Epithelial cell of proximal tubule (primary cell): ENCODE results near the gene FBXO7. TPM values are rescaled to one million over a fixed set of nuclear protein-coding genes. Genes with fewer than 3 reads are reported as not detected.
"Not testable (repeated sequence)": the region's sequence is repeated elsewhere in the genome, so short reads cannot be mapped to it uniquely, and the experiment has no call there.

ENCODE experiments used
- DNase-seq: peaks from one replicate; pipeline ENCODE4 v3.0.0-alpha.2; 2011; ENCODE audit warnings: low read depth
- H3K4me3 ChIP-seq: 2 replicates; pipeline ENCODE4 v1.5.1; 2011; ENCODE audit warnings: low read depth, mild to moderate bottlenecking, low read length
- total RNA-seq: library from RNA; depleted of rRNA; stranded (reverse); fragments of >200 nt; gene quantifications from 2 replicates; pipeline ENCODE4 v1.2.3, GENCODE V29; 2015
- TF ChIP-seq, protein P1 (sequence below): conservative IDR thresholded peaks from 2 replicates; pipeline ENCODE4 v1.5.1; 2012; ENCODE audit warnings: low read depth, mild to moderate bottlenecking, low read length

FBXO7 gene
- total RNA-seq, 1 donor from 2014 or later, result 89.7 TPM

DNA sequence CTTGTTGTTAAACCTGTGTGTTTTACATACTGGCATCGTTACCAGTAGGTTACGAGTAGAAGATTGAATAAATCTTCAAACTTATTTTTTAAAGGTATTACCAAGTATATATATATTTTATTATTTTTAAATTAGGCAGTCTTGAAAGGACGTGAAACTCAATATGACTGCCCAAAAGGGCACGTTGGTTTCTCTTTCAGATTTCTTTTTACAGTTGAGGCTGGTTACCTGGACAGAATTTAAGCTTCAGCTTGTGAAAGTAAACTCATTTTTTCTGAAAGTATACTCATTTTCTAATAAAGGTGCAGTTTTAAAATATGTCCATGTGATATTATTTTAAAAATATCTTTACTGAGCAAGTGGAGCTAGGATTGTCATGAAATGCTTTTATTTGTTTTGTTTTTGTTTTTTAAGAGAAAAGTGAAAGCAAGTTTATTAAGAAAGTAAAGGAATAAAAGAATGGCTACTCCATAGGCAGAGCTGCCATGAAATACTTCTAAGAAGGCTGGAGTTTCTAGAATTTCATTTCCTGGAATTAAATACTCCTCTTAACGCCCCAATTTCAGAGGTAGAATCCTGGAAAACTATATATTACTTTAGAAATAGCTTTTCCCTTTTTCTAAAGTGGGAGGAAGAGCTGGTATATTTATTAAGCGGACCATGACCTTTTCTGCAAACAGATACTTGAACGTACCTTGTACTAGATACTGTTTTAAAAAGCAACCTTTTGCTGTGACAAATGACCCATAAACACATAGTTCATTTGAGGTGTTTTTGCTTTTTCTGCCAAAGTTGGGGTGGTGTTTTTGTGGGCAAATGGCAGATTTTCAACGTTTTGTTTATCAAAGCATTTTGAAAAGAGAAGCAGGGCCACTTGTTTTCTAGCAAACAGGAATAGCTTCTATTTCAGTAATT lies 1.9 kb downstream of the FBXO7 start:
- no peak for DNase-seq
- TF ChIP-seq, protein P1, sequence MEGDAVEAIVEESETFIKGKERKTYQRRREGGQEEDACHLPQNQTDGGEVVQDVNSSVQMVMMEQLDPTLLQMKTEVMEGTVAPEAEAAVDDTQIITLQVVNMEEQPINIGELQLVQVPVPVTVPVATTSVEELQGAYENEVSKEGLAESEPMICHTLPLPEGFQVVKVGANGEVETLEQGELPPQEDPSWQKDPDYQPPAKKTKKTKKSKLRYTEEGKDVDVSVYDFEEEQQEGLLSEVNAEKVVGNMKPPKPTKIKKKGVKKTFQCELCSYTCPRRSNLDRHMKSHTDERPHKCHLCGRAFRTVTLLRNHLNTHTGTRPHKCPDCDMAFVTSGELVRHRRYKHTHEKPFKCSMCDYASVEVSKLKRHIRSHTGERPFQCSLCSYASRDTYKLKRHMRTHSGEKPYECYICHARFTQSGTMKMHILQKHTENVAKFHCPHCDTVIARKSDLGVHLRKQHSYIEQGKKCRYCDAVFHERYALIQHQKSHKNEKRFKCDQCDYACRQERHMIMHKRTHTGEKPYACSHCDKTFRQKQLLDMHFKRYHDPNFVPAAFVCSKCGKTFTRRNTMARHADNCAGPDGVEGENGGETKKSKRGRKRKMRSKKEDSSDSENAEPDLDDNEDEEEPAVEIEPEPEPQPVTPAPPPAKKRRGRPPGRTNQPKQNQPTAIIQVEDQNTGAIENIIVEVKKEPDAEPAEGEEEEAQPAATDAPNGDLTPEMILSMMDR, result no peak
- H3K4me3 ChIP-seq, result peak overlapping the region; percentile 84

DNA sequence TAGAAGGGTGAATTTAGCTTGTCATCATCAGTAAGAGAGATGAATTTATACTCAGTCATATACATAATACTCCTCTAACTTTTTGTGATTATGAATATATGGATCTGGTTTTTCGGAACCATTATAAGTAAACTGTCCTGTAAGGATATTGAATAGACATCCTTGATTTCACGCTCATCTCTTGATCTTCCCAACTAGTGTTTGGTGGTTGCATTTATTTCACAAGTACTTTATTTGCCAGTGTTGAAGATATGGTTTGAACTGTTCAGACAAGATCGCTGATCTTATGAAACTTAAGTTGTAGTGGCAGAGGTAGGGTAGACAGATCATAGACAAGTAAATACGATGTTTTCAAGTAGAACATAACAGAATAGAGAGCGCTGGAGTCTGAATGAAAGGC lies 3.0 kb downstream of the FBXO7 start:
- TF ChIP-seq, protein P1, result no peak
- peak overlapping the region; percentile 84 for H3K4me3 ChIP-seq
- no peak for DNase-seq

DNA sequence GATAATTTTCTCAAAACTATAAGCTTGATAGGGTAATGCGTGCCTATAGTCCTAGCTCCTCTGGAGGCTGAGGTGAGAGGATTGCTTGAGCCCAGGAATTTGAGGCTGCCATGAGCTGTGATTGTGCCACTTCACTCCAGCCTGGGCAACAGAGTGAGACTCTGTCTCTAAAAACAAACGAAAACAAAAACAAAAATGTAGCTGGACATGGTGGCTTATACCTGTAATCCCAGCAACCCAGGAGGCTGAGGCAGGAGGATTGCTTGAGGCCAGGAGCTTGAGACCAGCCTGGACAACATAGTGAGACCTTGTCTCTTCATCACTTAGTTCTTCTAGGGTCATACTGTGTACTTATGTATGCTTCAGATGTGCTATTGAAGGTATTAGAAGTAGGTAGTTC lies 3.9 kb downstream of the FBXO7 start:
- H3K4me3 ChIP-seq, DNase-seq: not testable (repeated sequence)

DNA sequence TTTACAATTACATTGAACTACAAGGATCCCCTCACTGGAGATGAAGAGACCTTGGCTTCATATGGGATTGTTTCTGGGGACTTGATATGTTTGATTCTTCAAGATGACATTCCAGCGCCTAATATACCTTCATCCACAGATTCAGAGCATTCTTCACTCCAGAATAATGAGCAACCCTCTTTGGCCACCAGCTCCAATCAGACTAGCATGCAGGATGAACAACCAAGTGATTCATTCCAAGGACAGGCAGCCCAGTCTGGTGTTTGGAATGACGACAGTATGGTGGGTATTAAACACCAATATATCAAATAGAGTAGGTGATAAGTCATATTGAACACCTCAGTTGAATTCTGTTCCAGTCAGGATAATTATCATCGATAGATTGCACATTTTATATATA lies 4.4 kb downstream of the FBXO7 start:
- H3K4me3 ChIP-seq, result no peak overlapping the region
- no peak for DNase-seq
- TF ChIP-seq, protein P1, result no peak

DNA sequence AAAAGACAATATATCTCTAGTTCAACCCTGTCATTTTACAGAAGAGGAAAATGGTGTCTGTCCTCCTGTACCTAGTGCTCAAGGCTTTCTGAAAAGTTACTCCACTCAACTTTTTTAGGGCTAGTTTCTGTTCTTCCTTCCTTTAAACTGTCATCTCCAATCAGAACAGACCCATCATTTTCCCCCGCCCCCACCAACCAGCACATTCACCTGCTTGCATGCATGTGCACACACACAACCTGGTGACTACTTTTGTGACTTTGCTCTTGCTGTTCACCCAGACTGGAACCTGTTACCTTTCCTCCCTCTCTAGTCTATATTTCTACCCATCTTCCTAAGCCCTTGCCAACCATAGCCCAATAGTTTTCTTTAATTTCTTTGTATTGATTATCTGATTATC lies 5.6 kb downstream of the FBXO7 start:
- no peak for DNase-seq
- TF ChIP-seq, protein P1, result no peak

DNA sequence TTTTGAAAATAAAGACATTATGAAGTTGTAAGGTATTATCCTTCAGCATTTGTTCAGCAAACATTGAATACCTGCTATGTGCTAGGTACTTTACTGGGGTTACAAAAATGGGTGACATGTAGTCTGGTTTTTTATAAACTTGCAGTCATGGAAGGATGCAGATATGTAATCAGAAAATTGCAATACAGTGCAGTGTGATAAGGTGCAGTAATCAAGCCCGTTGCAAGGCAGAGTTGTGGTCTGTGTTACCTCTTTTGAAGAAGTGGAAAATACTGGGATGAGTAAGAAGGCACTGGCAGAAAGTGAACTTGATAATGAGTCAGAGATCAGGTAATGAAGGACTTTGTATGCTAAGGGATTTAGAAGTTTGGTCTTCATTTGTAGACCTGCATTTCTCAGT lies 8.1 kb downstream of the FBXO7 start:
- no peak overlapping the region for H3K4me3 ChIP-seq
- TF ChIP-seq, protein P1, result no peak
- DNase-seq, result no peak

More for the DNA sequence above, 5.6 kb downstream of the FBXO7 start:
- H3K4me3 ChIP-seq, result no peak overlapping the region

DNA sequence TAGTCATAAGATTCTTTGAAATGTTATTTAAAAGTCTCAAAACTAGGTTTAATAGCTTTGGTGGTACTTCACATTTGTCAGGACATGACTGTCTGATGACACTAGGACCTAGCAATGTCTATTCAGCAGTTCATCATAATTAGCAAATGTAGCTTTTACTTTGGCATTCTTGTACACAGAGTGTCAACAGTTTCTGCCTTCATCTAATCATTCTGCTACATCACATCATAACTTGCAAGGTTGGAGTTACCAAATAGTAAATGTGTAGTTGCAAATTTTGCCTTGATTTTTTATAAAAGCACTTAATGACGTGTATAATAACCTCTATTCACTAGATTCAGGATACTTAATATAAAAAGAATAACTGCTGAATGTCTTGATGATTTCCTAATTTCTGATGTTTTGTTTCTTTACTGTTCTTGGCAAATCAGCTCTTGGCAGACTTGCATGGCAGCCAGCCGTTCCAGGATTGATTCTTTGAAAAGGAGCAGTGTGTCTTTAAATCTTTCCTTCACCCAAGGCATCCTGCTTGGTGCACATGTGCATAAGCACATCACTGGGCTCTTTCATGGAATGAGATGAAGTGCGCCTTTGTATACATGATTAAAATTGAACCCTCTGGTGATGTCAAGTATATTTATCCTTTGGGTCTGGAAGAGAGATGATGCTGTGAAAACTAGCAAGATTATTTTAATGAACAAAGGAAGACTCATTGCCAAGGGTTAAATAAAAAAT lies 12.2 kb downstream of the FBXO7 start:
- TF ChIP-seq, protein P1, result no peak
- DNase-seq, result no peak
- no peak overlapping the region for H3K4me3 ChIP-seq
